ENCODE measurements around the gene TLL2. TPM values are rescaled to one million over a fixed set of nuclear protein-coding genes. Genes with fewer than 3 reads are reported as not detected.

Gene TLL2
- total RNA-seq, 1 donor from 2014 or later: 0.45 TPM

DNA sequence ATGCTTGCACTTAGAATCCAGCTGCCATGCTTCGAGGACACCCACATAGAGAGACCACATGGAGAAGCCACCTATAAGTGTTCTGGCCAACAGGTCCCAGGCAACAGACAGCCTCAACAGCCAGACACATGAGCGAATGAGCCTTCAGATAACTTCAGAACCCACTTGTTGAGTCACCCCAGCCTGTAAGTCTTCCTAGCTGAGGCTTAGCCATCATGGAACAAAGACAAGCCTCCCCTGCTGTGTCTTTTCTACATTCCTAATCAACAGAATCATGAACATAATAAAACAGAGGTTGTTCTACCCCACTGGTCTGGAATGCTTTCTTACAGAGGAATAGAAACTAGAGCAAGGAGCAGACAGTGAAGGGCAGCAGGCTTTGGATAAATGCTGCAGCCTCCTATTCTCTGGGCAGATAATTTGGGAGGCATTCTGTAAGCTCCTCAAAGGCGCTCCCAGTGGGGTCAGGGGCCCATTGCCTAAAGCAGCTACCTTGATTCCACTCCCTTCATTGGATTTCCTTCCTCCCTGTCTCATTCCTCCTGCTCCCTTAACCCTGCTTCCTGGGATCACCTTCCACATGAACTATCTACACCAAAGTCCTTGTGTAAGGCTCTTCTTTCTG lies 4.6 kb downstream of the TLL2 start:
- peak; percentile 28 for DNase-seq (ENCODE audit: low read depth)

DNA sequence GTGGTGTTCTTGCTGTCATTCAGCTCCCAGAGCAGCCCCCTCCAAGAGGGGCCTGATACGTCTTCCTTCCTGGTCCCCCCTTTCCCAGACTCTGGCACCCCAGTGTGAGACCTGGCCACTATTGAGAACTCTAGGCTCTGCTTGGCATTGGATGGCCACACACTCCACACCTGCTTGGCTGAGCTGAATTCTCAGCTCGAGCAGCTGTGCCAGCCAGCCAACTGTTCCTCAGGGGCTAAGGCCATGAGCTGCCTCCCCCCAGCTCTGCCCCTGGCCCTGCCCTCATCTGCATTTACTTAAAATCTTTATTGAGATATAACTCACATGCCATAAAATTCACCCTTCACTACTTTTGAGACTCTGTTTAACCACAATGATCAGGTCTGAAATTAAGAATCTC lies 6.7 kb downstream of the TLL2 start:
- peak; percentile 55 for DNase-seq (ENCODE audit: low read depth)

DNA sequence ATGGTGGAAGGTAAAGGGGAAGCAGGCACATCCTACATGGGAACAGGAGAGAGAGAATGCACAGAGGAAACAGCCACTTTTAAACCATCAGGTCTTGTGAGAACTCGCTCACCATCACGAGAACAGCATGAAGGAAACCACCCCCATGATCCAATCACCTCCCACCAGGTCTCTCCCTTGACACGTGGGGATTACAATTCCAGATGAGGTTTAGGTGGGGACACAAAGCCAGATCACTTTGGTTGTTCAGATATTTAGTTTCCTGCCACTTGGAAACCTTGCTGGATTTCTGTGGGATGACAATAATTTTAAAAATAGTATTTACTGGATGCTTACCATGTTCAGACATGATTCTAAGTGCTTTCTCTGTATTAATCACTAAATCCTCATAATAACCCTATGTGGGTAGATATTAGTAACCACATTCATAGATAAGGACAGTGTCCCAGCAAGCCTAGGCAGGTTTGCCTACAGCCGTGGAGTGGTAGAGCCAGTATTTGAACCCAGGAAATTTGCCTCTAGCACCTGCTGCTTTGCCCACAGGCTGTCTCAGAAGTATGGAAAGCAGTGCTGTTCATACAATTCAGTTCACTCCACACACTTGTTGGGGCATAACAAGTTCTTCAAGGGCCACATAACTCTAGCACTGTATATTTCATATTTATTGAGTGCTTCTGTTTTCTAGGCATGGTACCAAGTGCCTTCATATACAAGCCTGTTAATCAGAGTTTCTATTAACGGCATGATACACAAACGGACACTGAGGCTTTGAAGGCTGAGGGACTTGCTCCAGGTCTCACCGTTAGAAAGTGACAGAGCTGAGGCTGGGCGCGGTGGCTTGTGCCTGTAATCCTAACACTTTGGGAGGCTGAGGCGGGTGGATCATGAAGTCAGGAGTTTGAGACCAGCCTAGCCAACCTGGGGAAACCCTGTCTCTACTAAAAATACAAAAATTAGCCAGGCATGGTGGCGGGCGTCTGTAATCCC lies 8.3 kb downstream of the TLL2 start:
- DNase-seq (ENCODE audit: low read depth): no peak

DNA sequence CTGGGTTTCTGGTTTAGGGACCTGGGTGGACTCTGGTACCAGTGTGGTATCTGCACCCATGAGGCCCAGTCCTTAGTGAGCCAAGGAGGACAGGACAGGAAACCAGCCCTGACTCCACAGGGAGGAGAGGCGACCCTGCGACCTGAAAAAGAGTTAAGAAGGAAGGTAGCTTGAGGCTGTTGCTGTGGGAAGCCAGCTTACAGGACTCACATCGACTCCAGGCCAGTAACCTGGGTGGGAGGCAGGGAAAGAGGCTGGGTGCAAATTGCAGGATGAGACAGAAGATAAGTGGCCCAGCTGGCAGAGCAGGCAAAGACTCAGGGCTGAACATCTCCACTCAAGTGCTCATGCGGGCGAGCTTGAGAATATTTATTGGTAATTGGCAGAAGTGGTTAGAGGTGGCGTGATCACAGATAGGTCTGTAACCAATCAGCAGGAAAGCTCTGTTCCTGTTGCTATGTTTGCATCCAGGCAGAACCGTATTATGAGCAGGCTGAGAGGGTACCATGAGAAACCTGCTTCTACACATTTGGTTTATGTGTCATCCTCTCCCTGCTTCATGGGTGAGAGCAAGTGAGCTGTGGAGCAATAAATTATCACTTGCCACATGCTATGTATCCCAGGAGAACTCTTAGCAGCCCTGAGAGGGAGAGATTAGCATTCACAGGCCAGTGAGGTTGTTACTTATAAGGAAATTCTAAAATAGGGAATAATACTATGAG lies 11.0 kb downstream of the TLL2 start:
- DNase-seq (ENCODE audit: low read depth): no peak

DNA sequence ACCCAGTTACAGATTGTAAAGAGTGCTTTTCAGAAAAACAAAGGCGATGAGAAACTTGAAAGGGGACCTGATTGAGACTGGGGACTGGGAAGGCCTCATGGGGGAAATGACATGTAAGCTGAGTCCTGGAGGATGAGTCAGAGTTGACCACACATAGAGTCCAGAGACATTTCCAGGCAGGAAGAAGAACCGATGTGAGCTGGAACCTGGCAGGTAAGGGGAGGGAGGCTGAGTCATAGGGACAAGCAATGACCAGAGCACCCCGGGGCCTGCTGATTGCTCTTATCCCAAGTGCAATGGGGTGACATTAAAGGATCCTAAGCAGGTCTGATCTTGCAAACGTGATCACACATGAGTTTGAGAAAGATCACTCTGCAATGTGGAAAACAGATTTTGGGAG lies 11.7 kb downstream of the TLL2 start:
- DNase-seq (ENCODE audit: low read depth): no peak

DNA sequence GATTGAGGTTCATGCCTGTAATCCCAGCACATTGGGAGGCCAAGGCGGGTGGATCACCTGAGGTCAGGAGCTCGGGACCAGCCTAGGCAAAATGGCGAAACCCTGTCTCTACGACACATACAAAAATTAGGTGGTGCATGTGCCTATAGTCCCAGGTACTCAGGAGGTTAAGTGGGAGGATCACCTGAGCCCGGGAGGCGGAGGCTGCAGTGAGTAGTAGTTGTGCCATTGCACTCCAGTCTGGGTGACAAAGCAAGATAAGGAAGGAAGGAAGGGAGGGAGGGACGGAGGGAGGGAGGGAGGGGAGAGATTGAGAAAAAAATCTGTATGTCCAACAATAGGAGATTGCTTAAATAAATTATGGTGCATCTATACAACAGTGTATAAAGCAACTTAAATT lies 13.2 kb downstream of the TLL2 start:
- DNase-seq (ENCODE audit: low read depth): no peak

DNA sequence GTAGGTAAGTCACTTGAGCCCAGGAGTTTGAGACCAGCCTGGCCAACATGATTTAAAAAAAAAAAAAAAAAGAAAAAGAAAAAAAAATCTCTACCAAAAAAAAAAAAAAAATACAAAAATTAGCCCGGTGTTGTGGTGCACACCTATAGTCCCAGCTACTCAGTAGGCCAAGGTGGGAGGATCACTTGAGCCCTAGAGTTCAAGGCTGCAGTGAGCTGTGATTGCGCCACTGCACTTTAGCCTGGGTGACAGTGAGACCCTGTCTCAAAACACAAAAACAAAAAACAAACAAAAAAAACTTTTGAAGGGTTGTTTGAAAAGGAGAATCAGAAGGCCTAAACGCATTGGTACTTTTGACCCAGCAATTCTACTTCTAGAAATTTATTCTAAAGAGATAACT lies 13.7 kb downstream of the TLL2 start:
- no peak for DNase-seq (ENCODE audit: low read depth)

DNA sequence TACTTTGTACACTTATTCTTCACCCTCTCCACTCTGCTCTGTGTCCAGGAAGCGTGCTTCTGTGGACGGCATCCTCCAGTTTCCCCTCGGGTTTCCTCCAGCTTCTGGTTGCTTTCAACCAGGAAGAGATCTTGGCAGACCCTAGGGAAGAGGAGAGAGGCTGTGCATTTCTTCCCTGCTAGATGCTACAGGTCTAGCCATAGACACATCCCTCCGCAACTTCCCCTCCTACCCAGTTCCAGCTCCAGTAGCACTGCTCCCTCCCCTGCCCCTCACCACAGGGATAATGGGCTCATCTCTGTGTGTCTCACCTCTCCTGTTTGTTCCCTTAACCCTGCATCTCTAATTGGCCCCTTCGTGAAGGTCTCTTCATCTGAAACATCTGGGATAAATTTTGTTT lies 16.3 kb downstream of the TLL2 start:
- DNase-seq (ENCODE audit: low read depth): no peak

DNA sequence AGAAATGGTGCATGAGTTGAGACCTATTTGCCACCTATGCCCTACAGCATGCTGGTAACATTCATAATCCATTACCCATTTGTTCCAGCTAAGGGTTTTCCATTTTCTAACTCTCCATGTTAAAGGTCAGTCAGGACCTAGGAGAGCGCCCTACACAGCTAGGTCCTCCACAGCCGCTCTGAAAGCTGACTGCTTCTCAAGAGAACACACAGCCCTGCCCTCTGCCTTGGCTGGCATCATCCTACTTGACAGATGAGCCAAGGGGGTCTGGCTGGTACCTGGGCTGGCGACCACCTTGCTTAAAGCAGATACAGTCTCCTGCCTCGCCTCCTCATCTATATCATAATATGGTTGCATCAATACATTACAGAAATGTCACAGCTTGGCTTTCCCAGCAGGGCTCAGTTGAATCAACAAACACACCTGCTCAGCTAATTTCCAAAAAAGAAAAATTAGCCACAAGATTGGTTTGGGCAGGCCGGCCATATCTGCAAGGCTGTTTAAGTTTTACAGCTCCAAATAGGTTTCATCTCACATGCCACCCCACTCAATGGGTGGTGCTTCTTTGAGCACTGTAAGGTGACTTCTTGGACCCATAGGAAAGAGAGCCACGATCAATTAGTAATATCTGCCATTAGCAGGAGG lies 17.3 kb downstream of the TLL2 start:
- peak; percentile 57 for DNase-seq (ENCODE audit: low read depth)

DNA sequence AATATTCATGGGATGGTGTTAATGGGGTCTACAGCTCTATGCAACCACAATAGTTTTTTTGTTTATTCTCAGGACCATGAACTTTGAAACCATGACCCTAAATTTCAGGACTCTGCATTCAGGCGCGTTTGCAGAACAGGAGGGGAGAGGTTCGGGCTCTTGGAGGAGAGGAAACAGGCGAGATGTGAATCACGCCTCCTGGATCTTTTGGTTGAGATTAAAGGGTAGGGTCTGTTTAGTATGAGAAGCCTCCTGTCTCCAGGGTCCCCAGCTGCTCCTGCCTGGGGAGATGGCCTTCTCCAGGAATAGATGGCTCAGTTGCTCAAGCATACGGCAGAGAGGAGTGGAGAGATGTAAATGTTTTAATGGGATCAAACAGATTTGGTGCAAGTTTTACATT lies 18.2 kb downstream of the TLL2 start:
- DNase-seq (ENCODE audit: low read depth): no peak

DNA sequence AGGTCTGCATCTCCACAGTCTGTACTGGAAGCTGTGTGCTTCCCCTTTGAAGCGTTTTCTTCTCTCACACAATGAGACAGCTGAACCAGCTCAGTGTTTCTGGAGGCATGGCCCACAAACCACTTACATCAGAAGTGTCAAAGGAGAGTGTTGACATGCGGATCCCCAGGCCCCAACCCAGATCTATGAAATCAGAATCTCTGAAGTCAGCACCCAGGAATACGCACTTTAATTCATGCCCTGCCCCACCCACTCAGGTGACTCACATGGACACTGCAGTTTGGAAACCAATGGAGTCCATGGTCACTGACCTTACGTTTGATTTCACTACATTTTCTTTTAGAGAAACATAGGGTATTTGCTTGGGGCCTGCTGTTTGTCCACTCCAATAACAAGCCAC lies 19.0 kb downstream of the TLL2 start:
- DNase-seq (ENCODE audit: low read depth): no peak

DNA sequence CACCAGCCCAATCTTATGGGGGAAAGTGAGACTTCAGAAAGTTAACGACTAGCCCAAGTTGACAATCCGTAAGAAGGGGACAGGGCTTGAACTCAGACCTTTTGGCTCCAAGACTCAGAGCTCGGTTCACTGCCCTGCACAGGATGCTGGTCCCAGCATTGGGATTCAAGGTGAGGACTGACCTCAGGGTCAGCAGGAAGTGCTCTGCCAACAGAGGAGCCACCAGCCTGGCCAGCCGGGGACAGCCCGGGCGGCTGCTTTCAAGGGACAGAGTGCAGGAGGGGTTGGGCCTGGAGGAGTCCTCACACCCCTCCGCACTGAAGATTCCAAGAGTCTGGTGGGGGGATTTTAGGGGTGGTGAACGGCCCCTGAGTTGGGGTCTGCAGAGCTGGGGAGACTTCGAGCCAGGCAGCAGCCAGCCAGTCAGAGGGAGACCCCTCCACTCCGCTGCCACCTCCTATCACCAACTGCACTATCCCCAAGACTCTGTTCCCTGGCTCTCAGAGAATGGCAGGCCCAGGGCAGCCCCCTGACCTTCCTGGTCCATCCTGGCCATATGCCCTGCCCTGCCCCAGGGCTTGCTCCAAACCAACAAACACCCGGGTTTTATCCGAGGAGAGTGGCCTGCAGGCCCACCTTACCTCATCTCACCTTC lies 19.7 kb downstream of the TLL2 start:
- DNase-seq (ENCODE audit: low read depth): no peak

DNA sequence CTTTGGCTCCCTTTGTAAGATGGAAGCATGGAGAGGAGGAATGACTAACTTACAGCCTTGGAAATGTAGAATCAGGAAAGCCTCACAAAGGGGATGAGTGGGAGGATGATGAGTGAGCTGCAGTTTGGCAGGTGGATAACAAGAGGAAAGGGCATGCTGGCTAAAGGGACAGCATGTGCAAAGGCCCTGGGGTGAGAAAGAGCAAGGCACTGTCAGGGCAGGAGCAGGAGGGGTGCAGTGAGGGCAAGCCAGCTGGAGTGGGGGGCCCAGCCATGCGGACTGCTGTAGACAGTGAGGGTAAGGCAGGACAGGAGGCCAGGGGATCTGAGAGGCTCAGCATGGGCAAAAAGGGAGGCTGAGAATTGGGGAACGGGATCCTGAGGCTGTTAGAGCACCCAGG lies 20.5 kb downstream of the TLL2 start:
- no peak for DNase-seq (ENCODE audit: low read depth)

DNA sequence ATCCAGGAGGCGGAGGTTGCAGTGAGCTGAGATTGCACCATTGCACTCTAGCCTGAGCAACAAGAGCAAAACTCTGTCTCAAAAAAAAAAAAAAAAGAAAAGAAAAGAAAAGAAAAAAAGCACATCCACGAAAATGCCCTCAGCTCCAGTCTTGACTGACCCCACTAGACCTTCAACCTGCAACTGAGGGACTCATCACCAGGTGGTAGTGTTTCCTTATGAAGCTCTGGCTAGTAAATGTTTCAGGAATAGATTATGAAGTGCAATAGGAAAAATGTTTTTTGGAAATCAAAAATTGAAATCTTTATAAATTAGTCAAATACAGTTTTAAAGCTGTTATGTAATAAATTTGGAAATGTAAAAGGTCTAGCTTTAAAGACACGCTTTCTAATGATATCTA lies 22.4 kb downstream of the TLL2 start:
- DNase-seq (ENCODE audit: low read depth): no peak

DNA sequence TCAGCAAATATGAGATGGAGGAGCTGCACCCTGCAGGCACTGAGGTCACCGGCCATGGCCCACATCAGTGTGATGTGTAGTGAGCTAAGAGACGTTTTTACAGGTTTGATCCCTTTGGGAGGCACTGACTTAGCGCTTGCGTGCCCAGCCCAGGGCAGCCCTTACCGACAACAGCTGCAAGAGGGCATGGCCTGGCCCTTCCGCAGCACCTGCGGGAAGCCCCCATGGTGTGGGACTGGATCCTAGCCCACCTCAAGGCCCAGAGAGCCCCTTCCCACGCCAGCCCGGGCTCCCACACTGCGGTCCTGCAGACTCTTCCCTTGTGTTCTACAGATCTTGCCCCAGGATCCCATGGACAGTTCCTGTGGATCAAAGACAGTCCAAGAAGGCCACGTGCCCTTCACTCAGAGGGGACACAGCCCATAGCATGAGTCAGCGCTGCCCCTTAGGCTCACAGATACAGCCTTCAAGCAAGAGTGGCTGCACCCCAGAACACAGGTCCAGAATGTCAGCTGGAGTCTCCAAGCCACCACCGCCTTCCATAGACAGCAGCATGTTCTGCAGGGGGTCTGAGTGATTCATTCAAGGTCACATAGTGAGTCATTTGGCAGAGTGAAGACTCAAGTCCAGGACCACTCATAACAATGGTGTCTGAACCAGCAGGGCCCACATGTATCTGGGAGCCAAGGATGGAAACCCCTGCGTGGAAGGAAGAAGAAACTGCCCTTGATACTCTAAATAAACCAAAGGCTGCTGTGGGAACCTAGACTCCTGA lies 25.4 kb downstream of the TLL2 start:
- DNase-seq (ENCODE audit: low read depth): no peak

DNA sequence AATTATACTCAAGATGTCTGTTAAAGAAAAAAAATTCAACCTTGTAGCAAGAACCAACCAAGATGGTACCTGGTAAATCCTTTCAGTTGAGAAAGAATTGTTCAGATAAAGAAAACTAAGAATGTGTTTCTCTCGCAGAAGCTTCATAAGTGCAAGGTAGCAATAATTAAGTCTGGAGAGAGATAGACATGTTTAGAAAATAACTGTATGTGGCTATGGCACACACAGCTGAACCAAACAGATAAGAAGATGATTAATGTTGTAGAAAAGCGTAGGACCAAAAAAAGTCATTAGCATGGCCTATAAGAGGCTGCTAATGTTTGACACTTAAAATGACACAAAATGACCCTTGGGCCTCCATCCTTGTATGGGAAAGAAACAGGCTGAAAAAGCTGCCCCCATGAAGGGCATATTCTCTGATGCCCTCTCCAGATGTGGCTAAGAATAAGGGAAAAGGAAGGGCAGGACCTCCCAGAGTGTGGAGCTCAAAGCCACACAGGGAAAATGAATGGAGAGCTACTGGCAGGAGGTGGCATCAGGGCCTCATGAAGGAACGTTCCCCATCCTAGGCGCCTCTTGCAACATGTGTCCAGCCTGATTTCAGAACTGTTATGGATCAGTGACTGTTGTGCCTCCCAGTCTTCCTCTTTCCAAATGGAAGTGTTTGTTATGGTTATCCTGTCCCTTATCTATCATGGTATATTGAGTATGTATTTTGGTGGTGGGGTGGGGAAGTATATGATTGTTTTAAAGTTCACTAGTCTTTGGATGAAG lies 30.7 kb downstream of the TLL2 start:
- DNase-seq (ENCODE audit: low read depth): no peak

DNA sequence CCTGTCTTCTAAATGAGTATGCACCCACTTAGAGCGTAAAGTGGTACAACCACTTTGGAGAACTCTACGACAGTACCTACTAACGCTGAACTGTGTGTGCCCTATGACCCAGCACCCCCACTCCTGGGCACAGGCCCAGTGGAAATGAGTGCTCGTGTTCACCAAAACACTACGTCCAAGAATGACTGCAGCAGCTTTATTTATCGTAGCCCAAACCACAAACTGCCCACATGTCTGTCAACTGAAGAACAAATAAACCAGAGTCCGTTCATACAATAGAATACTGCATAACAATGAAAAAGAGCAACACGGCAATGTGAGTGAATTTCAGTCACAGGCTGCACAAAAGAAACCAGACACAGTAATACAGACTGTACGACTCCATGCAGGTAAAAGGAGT lies 35.4 kb downstream of the TLL2 start:
- peak; percentile 40 for DNase-seq (ENCODE audit: low read depth)

DNA sequence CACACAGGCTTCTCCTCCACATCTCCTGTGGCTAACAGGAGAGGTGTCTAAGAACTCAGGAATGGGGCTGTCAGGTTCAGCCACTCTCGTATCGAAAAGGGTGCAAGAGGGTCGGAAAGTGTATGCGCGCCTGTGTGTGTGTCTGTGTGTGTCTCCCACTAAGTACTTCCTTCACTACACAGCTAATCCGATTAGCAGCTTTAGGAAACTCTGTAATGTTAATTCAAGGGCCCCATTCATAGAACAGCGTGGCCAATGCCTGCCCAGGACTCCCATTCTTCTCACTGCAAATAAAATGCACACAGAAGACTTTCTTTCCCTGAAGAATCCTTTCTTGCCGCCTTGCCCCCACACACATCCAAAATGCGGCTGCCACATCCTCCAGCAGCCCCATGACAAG lies 39.9 kb downstream of the TLL2 start:
- DNase-seq (ENCODE audit: low read depth): no peak

DNA sequence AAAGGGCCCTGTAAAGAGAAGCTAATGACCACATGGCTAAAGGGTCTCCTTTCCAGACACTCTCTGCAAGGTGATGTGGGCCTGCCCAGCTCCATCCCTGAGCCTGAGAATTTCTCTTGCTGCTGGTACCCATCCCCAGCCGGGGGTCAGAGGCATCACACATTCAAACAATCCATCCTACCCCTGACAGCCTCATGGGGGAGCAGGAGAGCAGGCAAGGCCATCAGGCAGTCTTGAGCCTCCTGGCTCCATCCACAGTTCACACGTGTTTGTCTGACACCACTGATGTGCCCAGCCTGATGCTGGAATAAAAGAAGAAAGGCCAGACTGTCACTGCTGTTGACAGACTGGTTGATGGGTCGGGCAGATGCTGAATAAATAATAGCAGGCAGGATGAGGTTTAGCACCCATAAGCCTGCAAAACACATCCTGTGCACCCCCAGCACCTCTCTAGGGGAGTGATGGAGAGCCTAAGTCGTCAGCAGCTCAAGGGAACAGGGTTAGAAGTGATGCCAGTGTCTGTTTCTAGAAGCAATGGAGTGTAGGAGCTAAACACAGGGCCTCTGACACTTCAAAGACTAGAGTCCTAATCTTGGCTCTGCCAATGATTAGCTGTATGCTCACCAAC lies 43.5 kb downstream of the TLL2 start:
- DNase-seq (ENCODE audit: low read depth): peak; percentile 44
